GM12891 (cell line): ENCODE data around the gene ST8SIA2.

Experiments used
- POLR2A ChIP-seq: IDR thresholded peaks from 2 replicates; pipeline ENCODE4 v1.6.1; 2011; ENCODE audit warnings: low read depth, low read length, control low read depth
- POLR2AphosphoS5 ChIP-seq: IDR thresholded peaks from 2 replicates; pipeline ENCODE4 v1.6.1; 2011; ENCODE audit warnings: low read depth, low read length, control low read depth
- POU2F2 ChIP-seq: IDR thresholded peaks from 2 replicates; pipeline ENCODE4 v1.6.1; 2011; ENCODE audit warnings: low read depth, mild to moderate bottlenecking, control low read depth, low read length, moderate library complexity
- SPI1 ChIP-seq: IDR thresholded peaks from 2 replicates; pipeline ENCODE4 v1.6.1; 2011; ENCODE audit warnings: low read depth, low read length, control low read depth
- TAF1 ChIP-seq: IDR thresholded peaks from 2 replicates; pipeline ENCODE4 v1.6.1; 2011; ENCODE audit warnings: low read depth, low read length, control low read depth

DNA sequence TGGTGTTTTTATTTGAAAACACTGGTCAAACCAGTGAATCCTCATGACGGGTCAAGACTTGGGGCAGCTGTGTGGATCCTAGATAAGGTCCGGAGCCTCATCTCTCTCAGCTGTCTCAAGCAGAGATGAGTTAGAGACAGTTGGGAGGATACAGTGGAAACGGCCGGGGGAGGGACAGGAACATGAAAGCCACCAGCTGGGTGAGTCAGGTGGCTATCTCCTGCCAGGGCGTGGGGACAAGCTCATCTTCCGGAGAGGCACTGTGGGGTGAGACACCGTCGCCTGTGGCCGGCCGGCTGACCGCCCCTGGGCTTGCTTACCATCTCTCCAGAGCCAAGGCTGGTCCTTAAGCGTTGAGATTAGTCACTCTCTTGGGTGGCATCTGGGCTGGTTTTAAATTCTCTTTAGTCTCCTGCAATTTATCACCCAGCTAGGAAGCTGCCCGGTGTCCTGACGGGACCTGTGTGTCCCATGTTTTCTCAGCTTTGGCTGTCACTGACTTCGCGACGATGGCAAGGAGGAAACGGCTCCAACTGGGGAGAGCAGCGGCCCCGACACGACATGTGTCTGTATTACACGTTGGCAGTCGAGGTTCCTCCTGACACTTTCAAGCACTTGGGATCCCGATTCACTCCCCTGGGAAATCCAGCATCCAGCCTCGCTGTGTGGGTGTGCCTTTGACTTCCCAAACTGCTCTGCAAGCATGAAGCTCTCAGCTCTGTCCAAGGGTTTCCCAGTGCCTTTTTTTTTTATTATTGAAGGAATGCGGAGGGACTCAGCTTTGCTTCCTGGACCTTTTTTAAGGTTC, 7.5 kb downstream of the ST8SIA2 start:
- TF ChIP-seq TAF1: no peak
- TF ChIP-seq POLR2A: no peak
- no peak for TF ChIP-seq POU2F2
- TF ChIP-seq POLR2AphosphoS5: no peak
- no peak for TF ChIP-seq SPI1
